ENCODE data around the gene MRPL52.

- TF ChIP-seq CTCF (IDR thresholded peaks at IDR 0.05; ENCODE audit: insufficient read depth, low read length) (no peak), POLR2AphosphoS5 (IDR thresholded peaks at IDR 0.05; ENCODE audit: low read depth) (no peak), SPI1 (IDR thresholded peaks at IDR 0.05; ENCODE audit: borderline replicate concordance, low read depth) (no peak), REST (IDR thresholded peaks at IDR 0.05; ENCODE audit: insufficient replicate concordance, low read depth) (no peak), GABPA (IDR thresholded peaks at IDR 0.05; ENCODE audit: low read depth) (no peak)
Measured at GRCh38 chr14:22794551-22794951, 35.1 kb upstream of the MRPL52 start.
